MG63 (cell line): ENCODE measurements around the gene LPCAT1. TPM values are rescaled to one million over a fixed set of nuclear protein-coding genes. Genes with fewer than 3 reads are reported as not detected.
"Not testable (repeated sequence)": the region's sequence is repeated elsewhere in the genome, so short reads cannot be mapped to it uniquely, and the experiment has no call there.

Experiments
- DNase-seq: peaks from one replicate; pipeline ENCODE4 v3.0.0-alpha.2; 2020
- H3K27me3 ChIP-seq: fragments of 250-450 bp; sonication (Bioruptor Pico); 2 replicates; pipeline ENCODE4 v1.5.1; 2020; ENCODE audit warnings: mild to moderate bottlenecking, moderate library complexity
- H3K36me3 ChIP-seq: fragments of 250-450 bp; sonication (Bioruptor Pico); 2 replicates; pipeline ENCODE4 v1.5.1; 2020; ENCODE audit warnings: mild to moderate bottlenecking, moderate library complexity
- H3K4me3 ChIP-seq: fragments of 250-450 bp; sonication (Bioruptor Pico); 2 replicates; pipeline ENCODE4 v1.5.1; 2020; ENCODE audit warnings: mild to moderate bottlenecking, moderate library complexity
- H3K9me3 ChIP-seq: fragments of 250-450 bp; sonication (Bioruptor Pico); 2 replicates; pipeline ENCODE4 v1.5.1; 2020; ENCODE audit warnings: mild to moderate bottlenecking, moderate library complexity
- total RNA-seq: library from RNA; depleted of rRNA; stranded (reverse); fragments of >200 nt; shearing (Covaris generic); gene quantifications from 2 replicates; pipeline ENCODE4 v1.2.3, GENCODE V29; 2014; ENCODE audit warnings: low replicate concordance

Gene LPCAT1
- total RNA-seq, 1 experiment from 2014 or later: 166 TPM

DNA sequence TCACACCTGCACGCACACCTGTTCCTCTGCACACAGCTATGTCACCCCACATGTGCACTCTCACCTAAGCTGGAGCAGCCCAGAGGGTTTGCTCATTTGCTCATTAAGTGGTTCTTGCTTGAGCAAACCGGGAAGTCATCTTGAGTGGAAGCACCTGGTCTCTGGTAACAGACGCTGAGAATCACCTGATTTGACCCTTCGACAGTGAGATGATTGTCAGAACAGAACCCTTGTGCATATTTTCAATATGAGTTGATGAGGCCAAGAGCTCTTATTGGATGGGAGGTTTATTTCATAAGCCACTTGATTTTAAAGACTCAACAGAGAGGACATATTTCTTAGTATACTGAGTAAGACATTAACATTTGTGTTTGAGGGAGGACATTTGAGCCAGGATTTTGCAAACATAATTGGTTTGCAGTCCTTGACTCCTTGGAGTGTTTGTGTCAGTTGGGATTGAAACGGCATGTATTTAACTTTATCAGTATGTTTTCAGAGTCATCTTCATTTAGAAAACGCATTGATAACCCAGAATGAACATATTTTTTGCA, 22.1 kb upstream of the LPCAT1 start:
- Histone ChIP-seq H3K9me3 (no peaks in the 10 kb centered on the region), H3K27me3 (no peaks in the 10 kb centered on the region), H3K4me3 (no peak overlapping the region), H3K36me3 (no peaks in the 10 kb centered on the region)
- DNase-seq: no peak

DNA sequence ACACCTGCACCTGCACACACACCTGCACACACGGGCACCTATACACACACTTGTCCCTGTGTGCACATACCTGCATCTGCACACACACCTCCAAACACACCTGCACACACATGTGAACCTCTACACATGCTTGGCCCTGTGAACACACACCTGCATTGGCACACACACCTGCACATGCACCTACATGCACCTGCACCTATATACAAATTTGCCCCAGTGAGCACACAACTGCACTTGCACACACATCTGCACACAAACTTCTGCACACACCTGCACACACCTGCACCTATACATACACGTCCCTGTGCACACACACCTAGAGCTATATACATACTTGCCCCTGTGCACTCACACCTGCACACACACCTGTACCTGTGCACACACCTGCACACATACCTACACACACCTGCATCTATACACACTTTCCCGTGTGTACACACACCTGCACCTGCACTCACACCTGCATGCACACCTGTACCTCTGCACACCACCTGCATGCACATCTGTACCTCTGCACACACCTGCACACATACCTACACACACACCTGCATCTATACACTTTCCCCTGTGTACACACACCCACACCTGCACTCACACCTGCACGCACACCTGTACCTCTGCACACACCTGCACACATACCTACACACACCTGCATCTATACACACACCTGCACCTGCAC, 21.5 kb upstream of the LPCAT1 start:
- DNase-seq: no peak
- H3K27me3 ChIP-seq: no peaks in the 10 kb centered on the region
- H3K9me3 ChIP-seq: no peaks in the 10 kb centered on the region
- H3K36me3 ChIP-seq: no peaks in the 10 kb centered on the region
- H3K4me3 ChIP-seq: no peak overlapping the region

- no peak for DNase-seq
- no peak overlapping the region for H3K4me3 ChIP-seq
- no peaks in the 10 kb centered on the region for H3K27me3 ChIP-seq
- H3K9me3 ChIP-seq: no peaks in the 10 kb centered on the region
- H3K36me3 ChIP-seq: no peaks in the 10 kb centered on the region
These were observed 20.7 kb upstream of the LPCAT1 start for GRCh38 chr5:1544294-1544961.

DNA sequence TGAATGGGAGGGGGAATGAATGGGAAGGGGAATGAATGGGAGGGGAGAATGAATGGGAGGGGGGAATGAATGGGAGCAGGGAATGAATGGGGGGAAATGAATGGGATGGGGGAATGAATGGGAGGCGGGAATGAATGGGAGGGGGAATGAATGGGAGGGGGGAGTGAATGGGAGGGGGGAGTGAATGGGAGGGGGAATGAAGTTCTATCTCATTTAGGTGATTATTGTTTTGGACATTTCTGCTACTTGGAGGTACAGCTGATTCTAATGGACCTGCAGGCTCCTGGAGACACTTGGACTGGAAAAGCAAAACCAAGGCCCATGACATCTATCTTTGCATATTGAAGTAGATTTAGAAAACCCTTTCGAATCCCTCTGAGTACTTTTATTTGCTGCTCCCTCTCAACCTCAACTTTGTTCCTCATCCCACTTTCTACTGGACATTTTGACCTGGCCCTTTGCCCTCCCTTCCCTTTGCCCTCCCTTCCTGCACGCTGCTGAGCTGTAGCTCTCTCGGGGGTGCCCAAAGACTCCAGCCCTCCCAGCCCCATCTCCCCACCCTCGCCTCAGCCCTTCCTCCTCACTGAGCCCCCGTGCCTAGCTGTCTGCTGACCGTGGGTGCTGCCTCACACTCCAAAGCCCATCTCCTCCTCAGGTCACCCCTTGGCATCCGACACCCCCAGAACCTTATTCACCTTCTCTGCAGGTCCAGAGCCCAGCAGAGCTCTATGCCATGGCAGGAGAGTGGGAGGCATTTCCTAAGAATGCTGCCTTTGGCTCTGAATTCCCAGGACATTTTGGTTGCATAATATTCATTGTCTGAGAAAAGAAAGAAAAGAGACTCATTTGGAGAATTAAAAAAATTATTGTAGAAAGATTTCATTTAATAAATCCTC, 19.9 kb upstream of the LPCAT1 start:
- H3K4me3 ChIP-seq: no peak overlapping the region
- no peaks in the 10 kb centered on the region for H3K27me3 ChIP-seq
- DNase-seq: no peak
- no peaks in the 10 kb centered on the region for H3K9me3 ChIP-seq
- H3K36me3 ChIP-seq: no peaks in the 10 kb centered on the region

DNA sequence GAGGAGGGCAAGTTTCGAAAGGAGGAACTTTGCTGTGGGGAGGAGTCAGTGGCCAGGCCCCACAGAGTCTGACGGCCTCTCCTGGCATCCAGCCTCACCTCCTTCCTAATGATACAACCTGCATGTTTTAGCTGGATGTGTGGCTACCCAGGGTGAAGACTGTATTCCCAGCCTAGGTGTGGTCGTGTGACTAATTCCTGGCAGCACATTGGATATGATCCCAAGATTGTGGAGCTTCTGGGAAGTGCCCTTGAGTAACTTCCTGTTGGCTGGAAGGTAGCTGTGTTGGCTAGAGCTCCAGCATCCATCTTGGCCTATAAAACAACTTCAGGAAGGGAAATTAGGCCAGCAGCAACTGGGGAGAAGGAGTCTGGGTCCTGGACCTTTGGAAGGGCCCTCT, 19.0 kb upstream of the LPCAT1 start:
- H3K4me3 ChIP-seq: no peak overlapping the region
- peak; percentile 99 for DNase-seq

GRCh38 chr5:1541702-1542400, 18.1 kb upstream of the LPCAT1 start:
- Histone ChIP-seq H3K9me3 (no peaks in the 10 kb centered on the region), H3K27me3 (no peaks in the 10 kb centered on the region), H3K4me3 (no peak overlapping the region), H3K36me3 (no peaks in the 10 kb centered on the region)
- DNase-seq: no peak

More for the DNA sequence above, 19.0 kb upstream of the LPCAT1 start:
- Histone ChIP-seq H3K9me3 (no peaks in the 10 kb centered on the region), H3K36me3 (no peaks in the 10 kb centered on the region), H3K27me3 (no peaks in the 10 kb centered on the region)

GRCh38 chr5:1540831-1541701, 17.3 kb upstream of the LPCAT1 start:
- Histone ChIP-seq H3K27me3 (no peaks in the 10 kb centered on the region), H3K9me3 (no peaks in the 10 kb centered on the region), H3K4me3 (no peak overlapping the region), H3K36me3 (no peaks in the 10 kb centered on the region)
- no peak for DNase-seq

- Histone ChIP-seq H3K36me3 (no peaks in the 10 kb centered on the region), H3K4me3 (no peak overlapping the region), H3K27me3 (no peaks in the 10 kb centered on the region), H3K9me3 (no peaks in the 10 kb centered on the region)
- DNase-seq: no peak
These were observed 16.4 kb upstream of the LPCAT1 start for GRCh38 chr5:1540166-1540565.

GRCh38 chr5:1539393-1540161, 15.8 kb upstream of the LPCAT1 start:
- not testable (repeated sequence) for H3K4me3 ChIP-seq, H3K9me3 ChIP-seq, DNase-seq, H3K36me3 ChIP-seq, H3K27me3 ChIP-seq

DNA sequence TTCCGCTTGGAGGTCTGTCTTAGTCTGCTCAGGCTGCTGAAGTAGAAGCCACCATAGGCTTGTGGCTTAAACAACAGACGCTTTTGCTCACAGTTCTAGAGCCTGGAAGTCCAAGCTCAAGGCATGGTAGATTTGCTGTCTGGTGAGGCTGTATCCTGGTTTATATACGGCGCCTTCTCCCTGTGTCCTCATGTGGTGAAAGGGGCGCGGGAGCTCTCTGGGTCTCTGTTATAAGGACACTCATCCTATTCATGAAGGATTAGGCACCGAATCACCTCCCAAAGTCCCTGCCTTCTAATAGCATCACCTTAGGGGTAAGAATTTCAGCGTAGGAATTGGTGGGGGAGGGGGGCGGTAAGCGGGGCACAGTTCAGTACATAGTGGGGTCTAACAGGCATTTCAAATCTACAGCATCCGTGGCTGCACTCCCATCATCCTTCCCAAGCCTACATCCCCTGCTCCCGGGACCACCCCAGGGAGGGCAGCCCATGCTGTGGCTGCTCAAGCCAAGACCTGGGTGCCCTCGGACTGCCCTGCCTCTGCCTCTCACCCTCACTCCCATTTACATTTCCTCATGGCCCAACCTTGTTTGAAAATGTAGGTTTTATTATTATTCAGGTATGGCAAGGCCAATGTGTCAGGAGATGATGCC, 15.1 kb upstream of the LPCAT1 start:
- DNase-seq: no peak
- no peaks in the 10 kb centered on the region for H3K36me3 ChIP-seq
- H3K27me3 ChIP-seq: no peaks in the 10 kb centered on the region
- H3K4me3 ChIP-seq: no peak overlapping the region
- no peaks in the 10 kb centered on the region for H3K9me3 ChIP-seq

- Histone ChIP-seq H3K4me3 (no peak overlapping the region), H3K9me3 (no peaks in the 10 kb centered on the region), H3K27me3 (no peaks in the 10 kb centered on the region), H3K36me3 (no peaks in the 10 kb centered on the region)
- no peak for DNase-seq
These were observed 14.5 kb upstream of the LPCAT1 start for GRCh38 chr5:1538276-1538675.

DNA sequence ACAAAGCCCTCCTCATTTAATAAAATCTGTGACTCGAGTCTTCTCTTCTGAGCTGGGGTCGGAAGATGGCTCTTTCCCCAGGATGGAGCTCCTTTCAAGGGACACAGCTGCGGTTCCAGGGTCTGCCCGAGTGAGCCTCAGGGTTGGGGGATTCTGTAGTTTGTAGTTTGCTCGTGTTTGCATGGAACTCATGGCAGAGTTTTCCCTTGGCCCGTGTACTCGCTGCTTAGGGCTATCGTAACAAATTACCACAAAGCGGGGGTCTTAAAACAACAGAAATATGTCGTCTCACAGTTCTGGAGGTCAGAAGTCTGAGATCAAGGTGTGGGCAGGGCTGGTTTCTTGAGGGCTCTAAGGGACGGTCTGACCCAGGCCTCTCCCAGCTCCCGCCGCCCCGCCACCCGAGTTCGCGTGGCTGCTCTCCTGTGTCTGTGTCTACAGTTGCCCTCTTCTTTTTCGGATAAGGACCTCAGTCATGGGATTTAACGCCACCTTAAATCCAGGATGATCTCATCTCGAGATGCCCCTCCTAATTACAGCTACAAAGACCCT, 13.9 kb upstream of the LPCAT1 start:
- Histone ChIP-seq H3K9me3 (no peaks in the 10 kb centered on the region), H3K27me3 (no peaks in the 10 kb centered on the region), H3K4me3 (no peak overlapping the region), H3K36me3 (no peaks in the 10 kb centered on the region)
- DNase-seq: no peak

GRCh38 chr5:1536871-1537602, 13.3 kb upstream of the LPCAT1 start:
- no peak for DNase-seq
- peak overlapping the region; percentile 23 for H3K4me3 ChIP-seq
- no peaks in the 10 kb centered on the region for H3K27me3 ChIP-seq

GRCh38 chr5:1536322-1536845, 12.6 kb upstream of the LPCAT1 start:
- Histone ChIP-seq H3K36me3 (no peaks in the 10 kb centered on the region), H3K4me3 (peak overlapping the region; percentile 23), H3K9me3 (no peaks in the 10 kb centered on the region), H3K27me3 (no peaks in the 10 kb centered on the region)
- no peak for DNase-seq

More at GRCh38 chr5:1536871-1537602, 13.3 kb upstream of the LPCAT1 start:
- Histone ChIP-seq H3K9me3 (no peaks in the 10 kb centered on the region), H3K36me3 (no peaks in the 10 kb centered on the region)
